GM23248 (cell line): ENCODE measurements around the gene UPK3A. TPM values are rescaled to one million over a fixed set of nuclear protein-coding genes. Genes with fewer than 3 reads are reported as not detected.
"Not testable (repeated sequence)": the region's sequence is repeated elsewhere in the genome, so short reads cannot be mapped to it uniquely, and the experiment has no call there.

ENCODE experiments used
- DNase-seq: peaks from one replicate; pipeline ENCODE4 v3.0.0-alpha.2; 2015
- H2AFZ ChIP-seq: fragments of 200-600 bp; sonication (generic); 2 replicates; pipeline ENCODE4 v1.6.1; 2016; ENCODE audit warnings: antibody characterized with exemption
- H3F3A ChIP-seq: fragments of 200-600 bp; sonication (generic); 2 replicates; pipeline ENCODE4 v1.6.1; 2016; ENCODE audit warnings: mild to moderate bottlenecking, antibody characterized with exemption, mixed run types; ENCODE audit not compliant: insufficient read depth
- H3K27ac ChIP-seq: fragments of 200-600 bp; sonication (generic); 2 replicates; pipeline ENCODE4 v1.5.1; 2016; ENCODE audit warnings: mild to moderate bottlenecking
- H3K27me3 ChIP-seq: fragments of 200-600 bp; sonication (generic); replicated peaks from 2 replicates; pipeline ENCODE4 v1.6.1; 2016; ENCODE audit warnings: mild to moderate bottlenecking; ENCODE audit not compliant: insufficient read depth
- H3K36me3 ChIP-seq: fragments of 200-600 bp; sonication (generic); 2 replicates; pipeline ENCODE4 v1.6.1; 2016; ENCODE audit warnings: low read depth, mild to moderate bottlenecking
- H3K4me1 ChIP-seq: fragments of 200-600 bp; sonication (generic); 2 replicates; pipeline ENCODE4 v1.6.1; 2016; ENCODE audit warnings: mild to moderate bottlenecking; ENCODE audit not compliant: insufficient read depth
- H3K4me2 ChIP-seq: fragments of 200-600 bp; sonication (generic); one replicate; pipeline ENCODE4 v1.6.1; 2016; ENCODE audit warnings: mild to moderate bottlenecking; ENCODE audit not compliant: unreplicated experiment
- H3K4me3 ChIP-seq: fragments of 200-600 bp; sonication (generic); 2 replicates; pipeline ENCODE4 v1.5.1; 2016; ENCODE audit warnings: mild to moderate bottlenecking
- H3K79me2 ChIP-seq: fragments of 200-600 bp; sonication (generic); 2 replicates; pipeline ENCODE4 v1.6.1; 2016; ENCODE audit warnings: mild to moderate bottlenecking; ENCODE audit not compliant: insufficient read depth
- H3K9ac ChIP-seq: fragments of 200-600 bp; sonication (generic); 2 replicates; pipeline ENCODE4 v1.6.1; 2016; ENCODE audit warnings: mild to moderate bottlenecking
- H3K9me2 ChIP-seq: fragments of 200-600 bp; sonication (generic); 2 replicates; pipeline ENCODE4 v1.6.1; 2016; ENCODE audit warnings: mixed run types, mild to moderate bottlenecking, moderate library complexity; ENCODE audit not compliant: insufficient read depth
- H3K9me3 ChIP-seq: fragments of 200-600 bp; sonication (generic); one replicate; pipeline ENCODE4 v1.6.1; 2017; ENCODE audit warnings: low read depth
- H4K20me1 ChIP-seq: fragments of 200-600 bp; sonication (generic); 2 replicates; pipeline ENCODE4 v1.6.0; 2016; ENCODE audit not compliant: insufficient read depth
- EZH2 ChIP-seq: fragments of 200-600 bp; sonication (generic); IDR thresholded peaks from 2 replicates; pipeline ENCODE4 v1.6.1; 2018; ENCODE audit warnings: antibody characterized with exemption, mild to moderate bottlenecking; ENCODE audit not compliant: insufficient read depth, poor library complexity, severe bottlenecking
- EZH2phosphoT487 ChIP-seq: fragments of 200-600 bp; sonication (generic); IDR thresholded peaks from 2 replicates; pipeline ENCODE4 v1.6.1; 2018; ENCODE audit warnings: antibody characterized with exemption, moderate library complexity, mild to moderate bottlenecking, low read depth; ENCODE audit not compliant: insufficient read depth
- WGBS, 2 experiments: methylation state at CpG; one replicate each; pipeline ENCODE4 v1.1.6; 2015 to 2017; ENCODE audit warnings: low lambda C conversion rate in 2 of 2, low coverage in 1 of 2; ENCODE audit errors: missing lambda C conversion rate in 2 of 2; 5-methylcytosine and 5-hydroxymethylcytosine counted together
- in situ Hi-C: fragments of 300-500 bp; cut with MboI; formaldehyde crosslinking; loops from 2 replicates; pipeline ENCODE4 v1.15.0; 2020
- polyA plus RNA-seq: library from polyadenylated mRNA; unstranded; fragments of >200 nt; fragmentation: Nextera tagmentation; extraction: Ambion mirVana; gene quantifications from 2 replicates; pipeline ENCODE4 v1.2.1, GENCODE V29; 2016
- total RNA-seq: library from RNA; depleted of rRNA; stranded (reverse); fragments of >200 nt; shearing (Covaris generic); gene quantifications from 2 replicates; pipeline ENCODE4 v1.2.3, GENCODE V29; 2014

The UPK3A gene
- total and polyA plus RNA-seq, 2 experiments from 2014 or later = not detected

GRCh38 chr22:45292731-45293442 lies 8.1 kb downstream of the UPK3A start:
- no peak overlapping the region for H3K4me3 ChIP-seq

GRCh38 chr22:45294030-45294429 lies 9.3 kb downstream of the UPK3A start:
- Histone ChIP-seq H3K4me2 (no peak overlapping the region), H3K36me3 (no peaks in the 10 kb centered on the region), H3K9ac (no peak overlapping the region), H3K27me3 (no peaks in the 10 kb centered on the region), H3K4me3 (no peak overlapping the region), H3F3A (no peaks in the 10 kb centered on the region), H3K9me3 (no peaks in the 10 kb centered on the region), H3K27ac (no peak overlapping the region), H3K4me1 (no peaks in the 10 kb centered on the region), H2AFZ (no peak overlapping the region), H3K79me2 (no peaks in the 10 kb centered on the region), H4K20me1 (no peaks in the 10 kb centered on the region), H3K9me2 (no peaks in the 10 kb centered on the region)
- DNase-seq = no peak
- in situ Hi-C loops = no loop called here
- WGBS, 2 experiments = 76 to 83% methylated on average over 5 to 6 of the region's 6 CpGs
- TF ChIP-seq EZH2 = no peak
- TF ChIP-seq EZH2phosphoT487 = no peak

More at GRCh38 chr22:45292731-45293442, 8.1 kb downstream of the UPK3A start:
- Histone ChIP-seq H3K36me3 (no peaks in the 10 kb centered on the region), H2AFZ (no peak overlapping the region), H3K4me1 (no peaks in the 10 kb centered on the region), H3K9me3 (no peaks in the 10 kb centered on the region), H3K9ac (no peak overlapping the region), H3K27ac (no peak overlapping the region), H4K20me1 (no peaks in the 10 kb centered on the region), H3K9me2 (no peaks in the 10 kb centered on the region), H3K4me2 (no peak overlapping the region), H3K79me2 (no peaks in the 10 kb centered on the region), H3K27me3 (no peaks in the 10 kb centered on the region), H3F3A (no peaks in the 10 kb centered on the region)
- no peak for DNase-seq
- in situ Hi-C loops = no loop called here
- WGBS, 2 experiments = 62 to 64% methylated on average over 22 to 23 of the region's 23 CpGs
- TF ChIP-seq EZH2 (no peak), EZH2phosphoT487 (no peak)

- H3K79me2 ChIP-seq, in situ Hi-C loops, DNase-seq, H3K9ac ChIP-seq, H4K20me1 ChIP-seq, H3K4me2 ChIP-seq, H2AFZ ChIP-seq, H3K9me2 ChIP-seq, H3K9me3 ChIP-seq, H3K36me3 ChIP-seq, H3F3A ChIP-seq, H3K4me3 ChIP-seq, H3K4me1 ChIP-seq, H3K27me3 ChIP-seq, H3K27ac ChIP-seq: not testable (repeated sequence)
- WGBS, 2 experiments = 77 to 79% methylated on average over 6 of the region's 6 CpGs
Measured at GRCh38 chr22:45295004-45295403, 10.3 kb downstream of the UPK3A start.

- Histone ChIP-seq H4K20me1 (no peaks in the 10 kb centered on the region), H2AFZ (no peak overlapping the region), H3K9me3 (no peaks in the 10 kb centered on the region), H3K79me2 (no peaks in the 10 kb centered on the region), H3K4me1 (no peaks in the 10 kb centered on the region), H3K9me2 (no peaks in the 10 kb centered on the region), H3K27me3 (no peaks in the 10 kb centered on the region), H3F3A (no peaks in the 10 kb centered on the region), H3K4me3 (no peak overlapping the region), H3K36me3 (no peaks in the 10 kb centered on the region), H3K9ac (no peak overlapping the region), H3K4me2 (no peak overlapping the region), H3K27ac (no peak overlapping the region)
- no peak for DNase-seq
- in situ Hi-C loops = no loop called here
- TF ChIP-seq EZH2 = no peak
- TF ChIP-seq EZH2phosphoT487 = no peak
- WGBS, 2 experiments = 69 to 70% methylated on average over 9 of the region's 9 CpGs
Measured at GRCh38 chr22:45295492-45295891, 10.7 kb downstream of the UPK3A start.

GRCh38 chr22:45296628-45297297 lies 12.0 kb downstream of the UPK3A start:
- no peak overlapping the region for H3K4me2 ChIP-seq
- H3F3A ChIP-seq = peaks cover 2% of the 10 kb centered on the region; the same call in 1 of the 2 replicates
- no peaks in the 10 kb centered on the region for H4K20me1 ChIP-seq
- in situ Hi-C loops = no loop called here
- H3K4me1 ChIP-seq = peaks cover 2% of the 10 kb centered on the region; the same call in 1 of the 2 replicates
- no peak overlapping the region for H3K27ac ChIP-seq
- no peak overlapping the region for H2AFZ ChIP-seq
- H3K9me3 ChIP-seq = no peaks in the 10 kb centered on the region
- no peak for DNase-seq
- 75 to 84% methylated on average over 13 of the region's 13 CpGs for WGBS, 2 experiments
- no peak for TF ChIP-seq EZH2
- no peak for TF ChIP-seq EZH2phosphoT487
- no peaks in the 10 kb centered on the region for H3K9me2 ChIP-seq
- H3K79me2 ChIP-seq = no peaks in the 10 kb centered on the region
- H3K4me3 ChIP-seq = no peak overlapping the region
- H3K9ac ChIP-seq = no peak overlapping the region
- no peaks in the 10 kb centered on the region for H3K27me3 ChIP-seq
- H3K36me3 ChIP-seq = no peaks in the 10 kb centered on the region
